Activated CD8-positive, alpha-beta memory T cell treated with anti-CD3 and anti-CD28 coated beads, Interleukin-2, amount 50 U/mL, for 1 hour (primary cell): ENCODE results near the gene PCA3.

Experiments
- DNase-seq: peaks from one replicate; pipeline ENCODE4 v3.0.0-alpha.2; 2020; ENCODE audit errors: extremely low read depth

Gene PCA3

DNA sequence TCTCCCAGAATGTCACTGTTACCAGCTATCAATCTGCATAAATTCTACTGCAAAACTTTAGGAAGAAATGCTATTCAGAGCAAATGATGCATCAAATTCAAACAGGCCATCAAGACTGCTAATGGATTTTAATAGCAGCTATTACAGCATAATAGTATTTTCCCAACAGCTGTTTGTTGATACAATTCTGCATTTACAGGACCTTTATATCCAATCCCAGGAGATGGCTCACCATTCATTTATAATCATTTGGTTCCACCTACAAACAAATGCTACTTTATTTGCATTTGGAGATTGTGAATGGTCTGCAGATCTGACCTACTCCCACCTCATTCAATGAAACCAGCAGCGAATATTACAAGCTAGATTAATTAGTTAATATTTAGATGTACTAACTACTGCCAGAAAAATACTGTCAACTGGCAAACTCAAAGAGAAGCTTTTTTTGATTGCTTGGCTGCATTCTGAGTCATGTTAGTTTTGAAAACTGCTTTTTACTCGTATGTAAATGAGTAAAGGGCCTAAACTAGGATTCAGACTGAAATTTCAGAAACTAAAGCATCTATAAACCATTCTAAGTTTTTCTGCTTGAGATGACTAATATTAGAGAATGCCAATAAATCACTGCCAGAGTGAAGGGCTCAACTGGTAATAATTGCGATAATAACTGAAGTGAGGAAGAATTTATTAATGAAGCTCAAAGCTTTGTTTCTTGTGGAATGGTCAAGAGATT is 7.1 kb upstream of the PCA3 start:
- no peak for DNase-seq

DNA sequence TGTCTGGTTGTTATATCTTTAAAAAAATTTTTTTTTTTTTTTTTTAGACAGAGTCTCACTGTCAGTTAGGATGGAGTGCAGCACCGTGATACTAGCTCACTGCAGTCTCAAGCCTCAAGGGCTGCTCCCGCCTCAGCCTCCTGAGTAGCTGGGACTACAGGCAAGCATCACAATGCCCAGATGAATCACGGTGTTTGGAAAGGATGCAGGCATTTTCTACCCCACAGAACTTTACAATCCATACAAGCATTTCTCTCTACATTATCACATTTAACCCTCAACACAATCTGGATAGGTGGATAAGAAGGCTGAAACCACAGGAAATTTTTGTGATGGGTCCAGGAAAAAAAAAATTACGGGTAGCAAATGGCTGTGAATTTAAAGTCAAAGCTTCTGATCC is 5.8 kb upstream of the PCA3 start:
- no peak for DNase-seq

DNA sequence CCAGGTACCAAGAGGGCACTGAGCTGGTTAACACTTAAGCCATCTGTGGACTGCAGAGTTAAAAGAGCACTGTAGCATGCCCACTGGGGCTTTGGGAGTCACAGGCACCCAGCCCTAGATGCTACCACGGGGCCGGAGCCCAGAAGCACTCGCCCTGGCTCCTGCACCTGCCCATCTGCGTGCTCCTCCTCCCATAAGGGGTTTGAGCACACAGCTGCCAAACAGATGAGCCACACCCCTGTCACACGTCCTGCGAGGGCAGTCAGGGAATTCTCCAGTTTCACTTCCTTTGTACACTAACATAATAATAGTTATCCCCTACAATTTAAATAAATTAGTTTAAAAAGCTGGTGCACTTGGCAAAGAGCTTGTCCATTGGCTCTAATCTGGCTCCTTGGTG is 4.5 kb upstream of the PCA3 start:
- DNase-seq, result no peak

DNA sequence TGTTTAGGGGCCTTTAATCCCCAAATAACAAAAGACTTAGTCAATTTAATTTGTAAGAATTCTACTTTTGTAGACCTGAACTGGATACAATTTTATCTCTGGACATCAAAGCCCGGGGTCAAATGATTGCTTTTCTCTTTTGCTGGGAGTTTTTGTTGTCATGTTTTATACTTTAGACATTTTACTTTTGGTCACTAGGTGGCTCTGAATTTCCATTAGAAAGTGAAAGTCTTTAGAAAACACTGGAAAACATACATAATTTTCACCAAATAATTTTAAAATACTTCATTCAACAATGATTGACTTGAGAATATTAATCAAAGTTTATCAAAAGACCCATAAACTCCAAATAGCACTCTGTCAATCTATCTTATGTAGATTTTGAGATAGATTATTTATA is 2.8 kb upstream of the PCA3 start:
- no peak for DNase-seq

DNA sequence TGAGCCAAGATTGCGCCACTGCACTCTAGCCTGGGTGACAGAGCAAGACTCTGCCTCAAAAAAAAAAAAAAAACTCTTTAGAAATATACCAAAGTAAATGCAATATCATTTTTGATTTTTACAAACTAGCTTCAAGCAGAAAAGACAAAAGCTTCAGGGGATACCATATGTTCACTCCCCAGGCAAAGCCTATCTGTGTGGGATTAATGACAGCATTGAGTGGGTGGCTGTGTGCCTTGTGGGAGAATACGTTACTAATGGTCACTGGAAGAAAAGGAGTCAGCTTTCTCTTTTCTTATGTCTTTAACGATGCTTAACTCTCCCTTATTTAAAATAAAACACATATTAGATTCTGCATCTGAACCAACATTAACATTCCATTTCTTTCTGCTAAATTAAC is 1.9 kb downstream of the PCA3 start:
- DNase-seq, result no peak

DNA sequence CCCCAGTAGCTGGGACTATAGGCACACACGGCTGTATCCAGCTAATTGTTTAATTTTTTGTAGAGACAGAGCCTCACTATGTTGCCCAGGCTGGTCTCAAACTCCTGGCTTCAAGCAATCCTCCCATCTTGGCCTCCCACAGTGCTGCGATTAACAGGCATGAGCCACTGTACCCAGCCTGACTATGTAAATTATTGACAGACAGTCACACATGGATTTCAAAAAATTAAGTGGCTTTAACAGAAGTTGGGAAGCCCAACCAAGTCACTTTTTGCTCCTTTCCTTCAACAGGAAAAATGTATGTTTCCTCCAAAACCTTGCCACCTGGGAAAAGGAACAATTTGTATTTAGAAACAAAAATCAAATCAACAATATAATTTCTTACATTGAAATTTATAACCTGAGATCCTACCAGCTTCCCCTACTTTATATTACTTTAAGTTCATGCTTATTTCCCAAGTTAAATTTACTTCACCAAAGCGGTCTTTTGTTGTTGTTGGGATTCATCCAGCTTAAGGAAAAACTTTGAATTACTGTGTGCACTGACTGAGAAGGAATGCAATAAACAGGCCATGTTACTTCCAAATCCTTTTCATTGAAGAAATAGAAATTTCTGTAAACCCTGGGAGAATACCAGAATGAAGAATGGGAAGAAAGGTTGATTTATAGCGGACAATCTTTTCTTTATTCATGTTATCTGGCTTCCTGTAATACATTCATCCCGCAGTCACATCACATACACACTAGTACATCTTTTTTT is 8.6 kb downstream of the PCA3 start:
- DNase-seq, result no peak

DNA sequence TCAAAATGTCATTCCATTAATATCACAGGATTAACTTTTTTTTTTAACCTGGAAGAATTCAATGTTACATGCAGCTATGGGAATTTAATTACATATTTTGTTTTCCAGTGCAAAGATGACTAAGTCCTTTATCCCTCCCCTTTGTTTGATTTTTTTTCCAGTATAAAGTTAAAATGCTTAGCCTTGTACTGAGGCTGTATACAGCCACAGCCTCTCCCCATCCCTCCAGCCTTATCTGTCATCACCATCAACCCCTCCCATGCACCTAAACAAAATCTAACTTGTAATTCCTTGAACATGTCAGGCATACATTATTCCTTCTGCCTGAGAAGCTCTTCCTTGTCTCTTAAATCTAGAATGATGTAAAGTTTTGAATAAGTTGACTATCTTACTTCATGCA is 20.6 kb downstream of the PCA3 start:
- DNase-seq, result no peak

DNA sequence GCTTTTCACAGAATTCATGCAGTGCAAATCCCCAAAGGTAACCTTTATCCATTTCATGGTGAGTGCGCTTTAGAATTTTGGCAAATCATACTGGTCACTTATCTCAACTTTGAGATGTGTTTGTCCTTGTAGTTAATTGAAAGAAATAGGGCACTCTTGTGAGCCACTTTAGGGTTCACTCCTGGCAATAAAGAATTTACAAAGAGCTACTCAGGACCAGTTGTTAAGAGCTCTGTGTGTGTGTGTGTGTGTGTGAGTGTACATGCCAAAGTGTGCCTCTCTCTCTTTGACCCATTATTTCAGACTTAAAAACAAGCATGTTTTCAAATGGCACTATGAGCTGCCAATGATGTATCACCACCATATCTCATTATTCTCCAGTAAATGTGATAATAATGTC is 21.3 kb downstream of the PCA3 start:
- no peak for DNase-seq

DNA sequence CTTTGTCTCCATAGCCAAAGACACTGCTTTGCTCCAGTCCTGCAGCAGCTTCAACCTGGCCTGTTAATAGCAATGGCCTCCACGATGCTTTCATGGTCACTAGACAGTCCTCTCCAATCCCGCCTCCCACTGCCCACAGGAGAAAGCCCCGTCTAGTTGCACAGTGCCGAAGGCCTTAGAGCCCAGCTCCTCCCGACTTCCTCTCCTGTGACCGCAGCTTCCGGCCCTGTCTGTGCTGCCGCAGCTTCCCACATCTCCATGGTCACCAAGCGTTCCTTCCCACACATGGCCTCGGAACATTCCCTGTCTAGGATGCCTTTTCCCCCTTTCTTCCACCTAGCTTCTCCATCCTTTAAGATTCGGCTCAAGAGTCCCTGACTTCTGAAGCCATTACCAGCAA is 23.4 kb downstream of the PCA3 start:
- no peak for DNase-seq

DNA sequence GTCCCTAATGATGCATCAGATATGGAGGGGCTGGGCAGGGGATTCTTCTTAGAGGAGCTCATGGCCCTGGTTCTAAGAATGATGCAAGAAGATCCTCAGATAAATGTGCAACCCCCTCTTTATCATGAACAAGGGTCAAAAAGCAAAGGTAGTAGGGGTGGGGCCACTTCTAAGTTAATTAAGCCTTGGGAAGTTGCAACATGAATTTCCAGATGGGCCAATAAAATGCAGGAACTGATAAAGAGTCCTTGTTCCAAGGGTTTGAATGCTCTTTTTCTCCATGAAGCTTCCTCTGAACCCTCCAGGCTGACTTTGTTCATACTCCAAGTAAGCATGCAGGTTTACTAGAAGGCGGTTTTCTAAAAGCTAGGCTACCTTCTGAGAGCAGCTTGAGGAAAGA is 25.6 kb downstream of the PCA3 start:
- DNase-seq, result no peak

DNA sequence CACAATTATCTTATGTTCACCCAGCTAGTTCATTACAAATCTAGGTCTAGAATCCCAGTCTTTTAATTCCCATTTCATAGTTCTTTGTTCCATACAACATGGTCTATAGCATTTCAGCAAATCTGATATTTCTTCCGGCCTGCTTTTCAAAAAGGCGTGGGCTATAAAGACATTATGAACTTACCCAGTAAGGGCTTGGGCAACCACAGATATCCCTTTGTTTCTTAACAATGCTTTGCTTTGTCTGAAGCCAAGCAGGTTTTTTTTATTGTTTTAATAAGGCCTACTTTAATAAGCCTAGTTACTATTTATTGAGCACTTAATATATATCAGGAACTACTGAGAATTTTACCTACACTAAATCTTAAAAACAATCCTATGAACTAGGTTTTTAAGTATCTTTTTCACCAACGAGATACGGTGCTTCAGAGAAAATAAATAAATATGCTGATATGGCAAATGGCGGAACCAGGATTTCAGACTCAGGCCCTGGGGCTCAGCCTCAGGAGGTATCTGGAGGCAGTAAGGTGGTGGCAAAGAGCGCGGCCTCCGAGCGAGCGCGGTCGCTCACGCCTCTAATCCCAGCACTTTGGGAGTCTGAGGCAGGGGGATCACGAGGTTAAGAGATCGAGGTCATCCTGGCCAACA is 29.7 kb downstream of the PCA3 start:
- no peak for DNase-seq

DNA sequence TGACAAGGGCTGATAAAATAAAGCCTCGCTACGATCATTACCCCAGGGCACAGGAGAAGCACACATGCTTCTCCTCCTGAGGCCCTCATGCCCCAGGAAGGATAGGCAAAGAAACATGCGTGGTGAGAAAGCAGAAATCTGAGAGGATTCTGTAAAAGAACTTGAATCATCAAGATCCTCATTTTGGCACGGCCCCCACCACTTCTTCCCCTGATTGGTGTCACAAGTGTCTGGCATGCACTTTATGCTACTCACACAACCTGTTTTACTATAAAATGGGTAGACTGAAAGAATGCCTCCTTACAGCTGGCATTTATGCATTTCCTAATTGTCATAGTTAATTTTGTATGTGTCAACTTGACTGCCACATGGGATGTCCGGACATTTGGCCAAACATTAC is 32.1 kb downstream of the PCA3 start:
- no peak for DNase-seq

DNA sequence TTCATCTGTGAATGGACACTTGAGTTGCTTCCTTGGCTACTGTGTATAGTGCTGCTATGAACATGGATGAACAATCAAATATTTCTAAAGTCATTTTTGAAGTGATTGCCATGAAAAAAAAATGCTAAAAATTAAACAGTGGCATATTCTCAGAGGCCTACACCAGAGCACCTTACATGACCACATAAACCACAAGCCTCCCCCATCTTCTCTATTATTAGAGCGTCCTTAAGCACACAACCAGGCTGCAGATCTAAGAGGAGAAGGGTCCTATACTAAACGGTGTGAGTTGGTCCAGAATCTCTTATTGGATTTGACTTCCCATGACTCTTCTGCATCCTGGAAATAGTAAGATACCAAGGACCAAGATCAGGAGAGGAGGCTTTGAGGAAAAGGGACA is 34.3 kb downstream of the PCA3 start:
- no peak for DNase-seq

DNA sequence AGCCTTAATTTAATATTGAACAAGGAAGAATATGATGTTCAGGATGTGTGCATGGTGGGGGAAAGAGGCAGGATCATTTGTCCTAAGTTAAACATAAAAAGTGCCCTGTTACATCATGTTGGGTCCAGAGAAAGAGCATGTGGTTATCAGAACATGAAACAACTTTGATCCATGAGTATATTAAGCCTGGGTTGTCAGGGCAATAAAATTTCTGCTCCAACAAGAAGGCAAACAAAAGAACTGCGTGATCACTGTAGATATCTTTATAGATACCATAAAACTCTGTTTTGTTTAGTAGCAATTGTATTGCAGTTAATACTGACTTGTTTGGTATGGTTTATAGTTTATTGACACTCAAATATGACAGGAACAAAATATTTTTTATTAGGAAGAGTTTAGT is 35.2 kb downstream of the PCA3 start:
- no peak for DNase-seq

DNA sequence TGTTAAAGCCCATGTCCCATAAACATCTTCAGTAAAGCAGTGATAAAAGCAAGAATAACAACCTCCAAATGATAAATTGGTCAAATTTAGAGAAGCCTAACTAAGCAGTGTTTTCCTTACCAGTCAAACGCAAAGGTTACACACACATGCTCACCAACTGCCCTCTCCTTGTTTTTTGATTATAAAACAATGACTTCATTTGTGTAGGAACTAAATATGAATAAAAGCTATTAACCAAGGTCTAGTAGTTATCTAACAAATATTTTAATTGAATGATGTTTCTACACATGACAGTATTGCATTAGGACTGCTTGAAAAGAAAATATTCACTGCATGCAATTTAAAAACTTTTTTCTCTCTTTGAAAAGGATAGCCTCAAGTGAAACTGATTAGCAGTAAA is 36.7 kb downstream of the PCA3 start:
- DNase-seq, result no peak

DNA sequence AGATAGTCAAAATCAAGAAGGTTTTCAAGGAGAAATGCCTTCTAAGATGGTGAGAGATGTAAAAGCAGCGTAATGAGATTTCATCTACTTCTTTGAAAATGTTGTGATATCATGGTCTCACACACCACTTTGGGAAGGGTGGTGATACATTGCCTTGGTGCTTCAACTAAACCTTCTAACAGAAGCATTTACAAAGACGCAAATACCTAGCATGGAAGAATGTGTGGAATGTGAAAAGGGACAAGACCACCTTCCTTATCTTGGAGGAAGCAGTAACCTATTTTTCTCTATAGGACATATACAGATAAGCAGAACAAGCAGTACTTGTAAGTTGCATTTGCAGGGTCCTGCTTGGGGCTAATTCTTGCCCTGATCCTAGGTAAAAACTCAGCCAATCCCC is 38.8 kb downstream of the PCA3 start:
- no peak for DNase-seq

DNA sequence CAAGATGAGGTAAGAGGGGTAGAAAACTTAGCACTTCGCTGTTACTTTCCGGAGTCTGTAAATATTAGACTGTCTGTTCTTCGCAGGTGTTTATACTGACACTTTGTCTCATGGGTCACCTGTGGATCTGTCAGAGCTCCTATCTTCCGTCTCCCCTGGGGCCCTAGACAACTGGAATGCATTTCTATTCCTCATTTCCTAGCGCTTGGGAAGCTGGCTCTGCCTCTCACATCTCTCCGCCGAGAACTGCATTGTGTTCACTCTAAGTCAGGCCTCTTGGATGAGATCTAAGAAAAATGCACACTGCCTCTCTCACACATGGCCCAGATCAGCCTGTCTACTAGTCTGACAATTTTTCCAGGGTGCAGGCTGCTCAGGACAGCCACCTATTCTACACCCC is 39.5 kb downstream of the PCA3 start:
- no peak for DNase-seq

DNA sequence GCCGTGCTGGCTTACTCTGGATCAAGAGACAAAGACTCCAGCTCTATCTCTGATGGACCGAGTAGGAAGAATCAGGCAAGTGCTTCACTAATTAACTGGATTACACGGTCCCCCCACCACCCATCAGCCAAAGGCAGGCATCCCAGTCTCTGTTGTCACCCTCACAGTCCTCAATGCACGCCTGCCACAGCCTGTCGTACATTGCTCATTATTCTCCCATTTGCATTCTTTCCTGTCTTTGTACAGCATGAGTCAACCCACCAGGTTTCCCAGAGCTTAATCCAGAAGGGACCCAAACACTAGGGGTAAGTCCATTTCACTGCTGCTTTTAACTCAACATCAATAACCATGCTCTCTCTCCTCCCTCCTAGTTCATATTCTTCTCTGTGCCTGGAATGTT is 44.4 kb downstream of the PCA3 start:
- no peak for DNase-seq

DNA sequence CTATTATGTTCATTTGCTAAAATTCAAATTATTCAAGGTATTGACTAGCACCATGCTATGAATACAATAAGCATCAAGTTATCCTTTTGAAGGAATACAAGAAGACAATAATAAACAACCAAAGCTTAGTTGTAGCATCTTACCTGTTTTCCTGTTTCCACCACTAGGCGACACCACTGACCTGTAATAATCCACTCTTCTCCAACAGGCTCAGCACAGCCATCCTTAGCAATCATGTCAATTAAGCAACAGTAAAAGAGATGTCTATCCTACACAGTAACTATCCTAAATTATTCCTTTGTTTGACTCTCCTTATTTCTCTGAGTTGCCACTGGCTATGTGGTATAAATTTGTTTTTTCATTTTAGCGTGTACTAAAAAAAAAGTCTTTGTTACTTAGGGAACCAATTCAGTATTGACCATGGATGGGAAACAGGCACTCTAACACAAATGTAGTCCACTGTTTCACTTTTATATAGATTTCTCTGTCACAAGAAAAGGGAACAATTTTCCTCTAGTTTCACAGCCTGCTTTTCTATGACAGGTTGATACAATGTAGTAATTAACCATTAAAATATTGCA is 46.2 kb downstream of the PCA3 start:
- DNase-seq, result no peak

DNA sequence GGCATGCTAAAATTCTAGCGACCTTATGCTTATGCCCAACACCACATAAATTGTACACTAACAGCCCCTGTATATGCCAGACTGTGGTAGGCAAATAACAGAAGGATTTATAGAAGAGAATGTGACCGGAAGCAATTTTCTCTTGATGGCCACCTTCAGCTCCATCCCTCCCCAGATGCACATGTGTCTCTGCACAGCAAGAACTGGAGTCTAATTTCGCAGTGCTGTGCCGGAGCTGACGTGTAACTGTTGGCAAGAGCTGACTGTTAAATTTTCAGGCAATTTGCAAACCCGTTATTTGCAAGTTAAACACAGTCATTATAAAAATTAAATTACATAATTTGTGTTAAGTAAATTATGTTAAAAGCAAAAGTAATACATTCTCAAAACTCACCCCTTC is 48.4 kb downstream of the PCA3 start:
- no peak for DNase-seq

DNA sequence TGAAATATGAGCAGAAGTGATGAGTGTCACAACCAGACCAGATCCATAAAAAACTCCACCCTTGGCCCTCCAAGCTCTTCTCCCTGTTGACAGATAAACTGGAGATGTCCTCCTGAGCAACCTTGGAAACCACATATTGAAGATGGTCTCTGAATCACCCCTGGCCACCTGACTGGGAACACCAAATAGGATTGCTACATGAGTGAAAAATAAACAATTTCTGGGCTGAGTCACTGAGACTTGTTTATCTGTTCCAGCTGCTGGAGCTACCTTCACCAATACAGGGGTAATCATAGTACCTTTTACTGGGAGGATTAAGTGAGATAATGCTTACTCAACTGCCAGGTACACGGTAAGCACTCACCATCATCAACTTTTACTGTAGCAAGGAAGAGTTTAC is 53.3 kb downstream of the PCA3 start:
- DNase-seq, result no peak

DNA sequence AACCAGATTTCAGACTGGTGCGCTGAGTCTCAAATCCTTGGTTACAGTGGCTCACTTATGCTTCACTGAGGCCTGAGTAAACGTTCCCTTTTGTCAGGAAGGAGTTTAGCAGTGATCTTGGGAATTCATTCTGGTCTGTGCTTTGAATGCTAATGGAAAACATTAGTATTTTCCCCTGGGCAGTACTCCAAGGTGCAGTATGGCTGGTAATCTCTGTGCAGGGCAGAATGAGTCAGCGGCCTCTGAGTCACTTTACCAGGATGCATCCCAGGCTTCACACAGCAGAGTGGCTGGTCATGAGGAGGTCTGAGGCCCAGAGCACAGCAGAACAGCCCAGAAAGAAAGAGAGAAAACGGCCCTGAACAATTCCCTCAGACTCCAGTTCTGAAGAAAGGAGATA is 54.0 kb downstream of the PCA3 start:
- DNase-seq, result no peak

DNA sequence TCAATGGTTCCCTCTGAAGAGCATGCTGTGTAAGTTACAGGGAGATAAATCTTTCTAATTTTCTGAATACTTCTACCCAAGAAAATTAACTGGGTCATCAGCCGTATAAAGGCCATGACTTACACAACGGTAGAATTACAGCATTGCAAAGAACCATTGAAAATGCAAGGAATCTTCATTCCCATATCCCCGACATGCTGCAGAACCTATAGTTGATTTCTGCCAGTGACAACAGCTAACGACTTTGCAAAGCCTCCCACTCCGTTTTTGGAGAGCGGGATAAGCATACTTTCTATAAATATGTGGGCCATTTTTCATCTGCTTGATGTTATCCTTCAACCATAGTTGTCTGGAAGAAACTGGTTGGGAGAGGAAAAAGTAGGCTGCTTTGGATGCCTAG is 56.2 kb downstream of the PCA3 start:
- DNase-seq, result no peak
